Mesenteric fat pad (tissue), 1 donor: Measurements from ENCODE around the gene GNAL. TPM values are rescaled to one million over a fixed set of nuclear protein-coding genes. Genes with fewer than 3 reads are reported as not detected.

Experiments
- DNase-seq: peaks from one replicate; pipeline ENCODE4 v3.0.0-alpha.2; 2020; ENCODE audit warnings: low spot score
- total RNA-seq: library from RNA; stranded (reverse); fragmentation: NEBNext Ultra II Directional; extraction: Animal tissue kit (Norgen Biotek cat#: 25700); gene quantifications from one replicate; pipeline ENCODE4 v1.2.1, GENCODE V29; 2021
- donor health status: DM: yes; HTN: yes; CAD: no.

Gene GNAL
- total RNA-seq, 1 donor from 2014 or later = 7.4 TPM

DNA sequence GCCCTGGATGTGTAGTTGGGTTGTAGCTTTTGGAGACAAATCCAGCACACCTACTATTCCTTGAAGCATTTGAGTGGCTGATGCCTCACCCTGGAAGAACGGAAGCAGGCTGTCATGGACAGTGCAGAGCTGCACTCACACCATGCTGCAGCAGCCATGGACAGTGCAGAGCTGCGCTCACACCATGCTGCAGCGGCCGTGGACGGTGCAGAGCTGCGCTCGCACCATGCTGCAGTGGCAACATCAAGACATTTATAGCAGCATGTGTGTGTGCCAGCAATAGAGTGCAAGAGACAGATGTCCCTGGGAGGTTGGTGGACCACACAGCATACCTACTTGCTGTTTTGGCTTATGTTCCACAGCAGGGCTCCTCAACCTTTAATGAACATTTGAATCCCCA is 30.6 kb downstream of the GNAL start:
- DNase-seq = no peak

GRCh38 chr18:11721720-11722119 is 32.7 kb downstream of the GNAL start:
- no peak for DNase-seq

- DNase-seq = no peak
Observed at GRCh38 chr18:11724781-11725180, 35.7 kb downstream of the GNAL start.

- no peak for DNase-seq
Observed at GRCh38 chr18:11726556-11726955, 37.5 kb downstream of the GNAL start.

DNA sequence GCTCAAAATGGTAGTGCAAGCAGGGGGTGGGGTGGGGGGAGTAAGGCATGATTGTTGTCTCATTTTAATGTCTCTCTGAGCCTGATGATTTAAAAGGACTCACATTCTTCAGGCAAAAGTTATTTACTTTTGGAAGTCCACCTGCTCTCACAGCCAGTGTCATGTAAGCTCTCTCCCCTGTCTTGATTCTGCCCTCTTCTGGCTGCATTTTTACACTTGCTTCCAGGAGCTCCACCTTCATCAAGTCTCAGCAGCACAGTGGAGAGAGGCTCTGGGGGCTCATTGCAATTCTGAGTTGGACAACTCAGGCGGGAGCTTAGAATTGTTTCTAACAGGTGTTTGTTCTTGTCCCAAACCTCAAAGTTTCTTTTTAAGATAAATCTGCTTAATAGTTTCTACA is 39.2 kb downstream of the GNAL start:
- no peak for DNase-seq

- DNase-seq = no peak
Observed at GRCh38 chr18:11729556-11729955, 40.5 kb downstream of the GNAL start.

- DNase-seq = no peak
Observed at GRCh38 chr18:11733031-11733430, 44.0 kb downstream of the GNAL start.

- no peak for DNase-seq
Observed at GRCh38 chr18:11736656-11737055, 47.6 kb downstream of the GNAL start.

GRCh38 chr18:11739893-11740292 is 50.8 kb downstream of the GNAL start:
- DNase-seq = no peak

GRCh38 chr18:11740461-11740860 is 51.4 kb downstream of the GNAL start:
- DNase-seq = no peak

GRCh38 chr18:11741505-11742145 is 52.6 kb downstream of the GNAL start:
- DNase-seq = no peak

GRCh38 chr18:11745521-11745920 is 56.5 kb downstream of the GNAL start:
- no peak for DNase-seq

- DNase-seq = no peak
Observed at GRCh38 chr18:11747286-11747685, 58.2 kb downstream of the GNAL start.

GRCh38 chr18:11747731-11748130 is 58.7 kb downstream of the GNAL start:
- DNase-seq = no peak

DNA sequence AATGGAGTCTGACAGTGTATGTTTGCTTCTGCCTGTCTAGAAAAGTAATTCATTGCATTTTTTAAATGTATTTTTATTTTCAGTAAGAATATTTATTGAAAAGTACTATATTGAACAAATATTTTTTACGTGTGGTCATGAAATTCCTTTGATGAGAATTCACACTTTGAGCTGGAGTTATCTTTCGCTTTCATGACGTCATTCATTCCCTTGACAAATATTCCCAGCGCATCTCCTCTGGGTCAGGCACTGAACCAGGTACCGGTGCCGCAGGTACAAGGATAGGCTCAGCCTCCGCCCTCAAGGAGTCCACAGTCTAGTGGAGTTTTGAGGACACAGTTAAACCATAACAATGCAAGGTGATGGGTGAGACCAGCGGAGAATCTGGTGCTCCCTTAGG is 60.2 kb downstream of the GNAL start:
- no peak for DNase-seq

DNA sequence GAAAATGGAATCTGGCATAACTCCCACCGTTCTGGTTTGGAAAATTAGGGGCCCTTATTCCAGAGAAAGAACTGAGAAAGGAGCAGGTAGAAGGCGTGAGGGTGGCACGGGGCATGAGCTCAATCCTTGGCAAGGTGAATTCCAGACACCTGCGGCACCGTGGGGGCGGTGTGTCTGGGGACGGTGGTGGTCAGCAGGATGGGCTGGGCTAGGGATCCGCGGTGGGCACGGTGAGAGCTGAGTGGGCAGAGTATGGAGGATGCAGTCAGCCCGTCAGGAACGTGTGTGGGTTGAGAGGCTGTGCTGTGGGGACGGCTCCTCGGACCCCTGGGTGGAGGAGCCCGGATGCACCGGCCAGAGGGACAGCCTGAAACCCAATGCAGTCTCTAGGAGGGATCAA is 61.1 kb downstream of the GNAL start:
- no peak for DNase-seq

GRCh38 chr18:11750581-11751310 is 61.7 kb downstream of the GNAL start:
- DNase-seq = no peak

DNA sequence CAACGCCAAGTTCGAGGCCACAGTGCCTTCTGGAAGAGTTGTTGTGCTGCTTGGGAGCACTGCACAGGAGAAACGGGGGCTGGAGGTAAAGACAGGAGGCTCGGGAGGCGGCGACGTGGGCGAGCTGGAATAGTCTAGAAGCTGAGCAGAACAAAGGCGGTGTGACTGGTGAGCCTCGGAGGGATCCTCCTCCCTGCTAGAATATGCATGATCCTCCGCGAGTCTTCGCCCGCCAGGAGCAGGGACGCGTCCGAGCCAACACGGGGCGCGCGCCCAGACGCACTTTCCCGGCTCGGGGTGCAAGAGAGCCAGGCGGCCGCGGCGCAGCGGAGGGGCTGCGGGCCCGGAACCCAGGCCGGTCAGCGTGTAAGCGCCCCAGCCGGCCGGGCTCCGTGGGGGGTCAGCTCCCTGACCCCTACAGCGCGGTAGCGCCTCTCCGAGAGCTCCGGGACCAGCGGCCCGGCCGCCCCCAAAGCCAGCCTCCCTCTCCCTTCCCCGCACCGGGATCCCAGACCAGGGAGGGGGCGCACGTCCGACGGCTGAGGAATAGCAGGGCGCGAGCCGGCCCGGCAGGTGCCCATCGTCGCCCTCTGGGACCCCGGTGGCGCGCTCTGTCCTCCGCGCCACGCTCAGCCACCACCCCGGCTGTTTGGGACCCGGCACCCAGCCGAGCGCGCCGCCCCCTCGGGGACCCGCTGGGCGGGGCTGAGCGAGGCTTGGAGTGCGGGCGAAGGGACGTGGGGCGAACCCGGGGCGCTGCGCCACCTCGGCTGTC is 62.5 kb downstream of the GNAL start:
- DNase-seq = no peak

- DNase-seq = no peak
Observed at GRCh38 chr18:11752116-11752911, 63.2 kb downstream of the GNAL start.

- no peak for DNase-seq
Observed at GRCh38 chr18:11754979-11755378, 65.9 kb downstream of the GNAL start.

DNA sequence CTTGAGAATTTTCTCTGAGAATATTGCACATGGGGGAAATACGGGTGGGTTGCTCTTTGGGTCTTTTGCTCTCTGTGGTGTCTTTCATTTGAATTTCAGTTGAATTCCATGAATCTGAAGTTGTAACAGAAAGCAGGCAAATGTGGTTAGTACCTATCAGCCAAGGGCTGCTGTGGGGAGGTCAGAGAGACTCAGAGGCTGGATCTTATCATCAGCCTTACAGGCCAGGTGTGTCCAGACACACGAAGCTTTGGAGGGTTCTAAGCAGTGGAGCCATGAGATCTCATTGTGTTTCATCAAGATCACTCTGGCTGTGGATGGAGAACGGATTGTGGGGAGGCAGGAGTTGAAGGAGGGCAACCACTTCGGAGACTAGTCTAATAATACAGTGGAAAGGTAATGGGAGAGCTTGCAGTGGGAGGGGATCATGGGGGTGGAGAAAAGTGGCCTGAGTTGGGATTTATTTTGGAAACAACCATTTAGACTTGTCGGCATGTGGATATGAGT is 68.1 kb downstream of the GNAL start:
- DNase-seq = no peak
